Measurements from ENCODE around the gene P3H1.
"Not testable (repeated sequence)": the region's sequence is repeated elsewhere in the genome, so short reads cannot be mapped to it uniquely, and the experiment has no call there.

Gene P3H1

GRCh38 chr1:42725820-42726219, 41.0 kb downstream of the P3H1 start:
- H3K27me3 ChIP-seq (ENCODE audit: control insufficient read depth, insufficient read depth, low read length); H3K36me3 ChIP-seq (ENCODE audit: control insufficient read depth, insufficient read depth, low read length); H3K27ac ChIP-seq (ENCODE audit: low read depth, low read length); H3K9me3 ChIP-seq (ENCODE audit: control insufficient read depth, insufficient read depth, low read depth, low read length); H3K9ac ChIP-seq (ENCODE audit: low read length); H3K4me3 ChIP-seq (ENCODE audit: low read depth, low read length); H3K4me1 ChIP-seq (ENCODE audit: control insufficient read depth, insufficient read depth, low read length): not testable (repeated sequence)

DNA sequence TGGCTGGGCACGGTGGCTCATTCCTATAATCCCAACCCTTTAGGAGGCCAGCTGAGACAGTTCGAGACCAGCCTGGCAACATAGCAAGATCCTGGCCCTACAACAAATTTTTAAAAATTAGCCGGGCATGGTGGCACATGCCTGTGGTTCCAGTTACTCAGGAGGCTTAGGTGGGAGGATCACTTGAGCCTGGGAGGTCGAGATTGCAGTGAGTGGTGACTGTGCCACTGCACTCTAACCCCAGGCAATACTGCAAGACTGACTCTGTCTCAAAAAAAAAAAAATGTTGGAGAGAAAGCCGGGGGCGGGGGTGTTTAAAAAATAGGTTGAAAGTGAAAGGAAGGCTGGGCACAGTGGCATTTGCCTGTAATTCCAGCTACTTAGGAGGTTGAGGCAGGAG, 43.3 kb downstream of the P3H1 start:
- H3K9ac ChIP-seq (ENCODE audit: low read length) = no peak overlapping the region
- no peaks in the 10 kb centered on the region for H3K27me3 ChIP-seq (ENCODE audit: control insufficient read depth, insufficient read depth, low read length)
- no peak overlapping the region for H3K27ac ChIP-seq (ENCODE audit: low read depth, low read length)
- H3K36me3 ChIP-seq (ENCODE audit: control insufficient read depth, insufficient read depth, low read length) = 0 out of 2 replicates have a peak, but pooled peaks cover 4% of the 10 kb centered on the region
- no peaks in the 10 kb centered on the region for H3K4me1 ChIP-seq (ENCODE audit: control insufficient read depth, insufficient read depth, low read length)
- H3K9me3 ChIP-seq (ENCODE audit: control insufficient read depth, insufficient read depth, low read depth, low read length) = no peaks in the 10 kb centered on the region
- H3K4me3 ChIP-seq (ENCODE audit: low read depth, low read length) = no peak overlapping the region

- not testable (repeated sequence) for H3K4me1 ChIP-seq (ENCODE audit: control insufficient read depth, insufficient read depth, low read length); H3K4me3 ChIP-seq (ENCODE audit: low read depth, low read length); H3K36me3 ChIP-seq (ENCODE audit: control insufficient read depth, insufficient read depth, low read length); H3K27ac ChIP-seq (ENCODE audit: low read depth, low read length); H3K9me3 ChIP-seq (ENCODE audit: control insufficient read depth, insufficient read depth, low read depth, low read length); H3K9ac ChIP-seq (ENCODE audit: low read length); H3K27me3 ChIP-seq (ENCODE audit: control insufficient read depth, insufficient read depth, low read length)
Observed at GRCh38 chr1:42722403-42722802, 44.4 kb downstream of the P3H1 start.

- no peaks in the 10 kb centered on the region for H3K9me3 ChIP-seq (ENCODE audit: control insufficient read depth, insufficient read depth, low read depth, low read length)
- H3K9ac ChIP-seq (ENCODE audit: low read length) = no peak overlapping the region
- H3K27ac ChIP-seq (ENCODE audit: low read depth, low read length) = no peak overlapping the region
- H3K27me3 ChIP-seq (ENCODE audit: control insufficient read depth, insufficient read depth, low read length) = no peaks in the 10 kb centered on the region
- no peak overlapping the region for H3K4me3 ChIP-seq (ENCODE audit: low read depth, low read length)
- H3K36me3 ChIP-seq (ENCODE audit: control insufficient read depth, insufficient read depth, low read length) = 0 out of 2 replicates have a peak, but pooled peaks cover 4% of the 10 kb centered on the region
- no peaks in the 10 kb centered on the region for H3K4me1 ChIP-seq (ENCODE audit: control insufficient read depth, insufficient read depth, low read length)
Observed at GRCh38 chr1:42721926-42722325, 44.9 kb downstream of the P3H1 start.

DNA sequence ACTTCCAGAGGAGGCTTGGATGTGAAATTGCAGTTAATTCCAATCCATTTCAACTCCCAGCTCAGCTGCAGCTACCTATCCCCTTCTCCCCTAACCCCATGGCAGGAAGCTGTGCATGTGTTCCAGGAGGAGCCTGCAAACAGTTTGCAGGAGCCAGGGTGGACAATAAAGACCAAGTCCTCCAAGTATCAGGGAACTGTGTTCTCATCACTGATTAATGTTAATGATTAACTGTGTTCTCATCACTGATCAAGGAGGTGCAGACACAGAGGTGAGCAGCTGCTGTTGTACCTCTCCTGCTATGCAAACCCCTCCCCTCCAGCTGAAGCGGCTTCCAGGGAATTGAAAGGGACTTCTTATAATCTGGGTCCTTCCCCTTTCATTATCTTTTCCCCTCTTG, 46.0 kb downstream of the P3H1 start:
- no peak overlapping the region for H3K27ac ChIP-seq (ENCODE audit: low read depth, low read length)
- no peaks in the 10 kb centered on the region for H3K27me3 ChIP-seq (ENCODE audit: control insufficient read depth, insufficient read depth, low read length)
- H3K36me3 ChIP-seq (ENCODE audit: control insufficient read depth, insufficient read depth, low read length) = 0 out of 2 replicates have a peak, but pooled peaks cover 4% of the 10 kb centered on the region
- no peaks in the 10 kb centered on the region for H3K4me1 ChIP-seq (ENCODE audit: control insufficient read depth, insufficient read depth, low read length)
- H3K9me3 ChIP-seq (ENCODE audit: control insufficient read depth, insufficient read depth, low read depth, low read length) = no peaks in the 10 kb centered on the region
- H3K4me3 ChIP-seq (ENCODE audit: low read depth, low read length) = no peak overlapping the region
- H3K9ac ChIP-seq (ENCODE audit: low read length) = no peak overlapping the region

GRCh38 chr1:42714441-42714840, 52.4 kb downstream of the P3H1 start:
- not testable (repeated sequence) for H3K4me3 ChIP-seq (ENCODE audit: low read depth, low read length); H3K9me3 ChIP-seq (ENCODE audit: control insufficient read depth, insufficient read depth, low read depth, low read length); H3K27me3 ChIP-seq (ENCODE audit: control insufficient read depth, insufficient read depth, low read length); H3K4me1 ChIP-seq (ENCODE audit: control insufficient read depth, insufficient read depth, low read length); H3K9ac ChIP-seq (ENCODE audit: low read length); H3K27ac ChIP-seq (ENCODE audit: low read depth, low read length)
- peaks cover 20% of the 10 kb centered on the region for H3K36me3 ChIP-seq (ENCODE audit: control insufficient read depth, insufficient read depth, low read length)

- no peak overlapping the region for H3K27ac ChIP-seq (ENCODE audit: low read depth, low read length)
- H3K9ac ChIP-seq (ENCODE audit: low read length) = no peak overlapping the region
- no peaks in the 10 kb centered on the region for H3K4me1 ChIP-seq (ENCODE audit: control insufficient read depth, insufficient read depth, low read length)
- peaks cover 20% of the 10 kb centered on the region for H3K36me3 ChIP-seq (ENCODE audit: control insufficient read depth, insufficient read depth, low read length)
- no peaks in the 10 kb centered on the region for H3K27me3 ChIP-seq (ENCODE audit: control insufficient read depth, insufficient read depth, low read length)
- H3K9me3 ChIP-seq (ENCODE audit: control insufficient read depth, insufficient read depth, low read depth, low read length) = no peaks in the 10 kb centered on the region; the same call in 1 of the 2 replicates
- H3K4me3 ChIP-seq (ENCODE audit: low read depth, low read length) = no peak overlapping the region
Observed at GRCh38 chr1:42713293-42713692, 53.5 kb downstream of the P3H1 start.

- H3K27me3 ChIP-seq (ENCODE audit: control insufficient read depth, insufficient read depth, low read length); H3K4me3 ChIP-seq (ENCODE audit: low read depth, low read length); H3K9ac ChIP-seq (ENCODE audit: low read length); H3K4me1 ChIP-seq (ENCODE audit: control insufficient read depth, insufficient read depth, low read length); H3K9me3 ChIP-seq (ENCODE audit: control insufficient read depth, insufficient read depth, low read depth, low read length); H3K27ac ChIP-seq (ENCODE audit: low read depth, low read length): not testable (repeated sequence)
- peaks cover 20% of the 10 kb centered on the region for H3K36me3 ChIP-seq (ENCODE audit: control insufficient read depth, insufficient read depth, low read length)
Observed at GRCh38 chr1:42712808-42713207, 54.0 kb downstream of the P3H1 start.

GRCh38 chr1:42703888-42704464, 62.9 kb downstream of the P3H1 start:
- Histone ChIP-seq H3K27me3 (ENCODE audit: control insufficient read depth, insufficient read depth, low read length) (no peaks in the 10 kb centered on the region), H3K27ac (ENCODE audit: low read depth, low read length) (no peak overlapping the region)

GRCh38 chr1:42700006-42700405, 66.8 kb downstream of the P3H1 start:
- Histone ChIP-seq H3K9me3 (ENCODE audit: control insufficient read depth, insufficient read depth, low read depth, low read length) (no peaks in the 10 kb centered on the region), H3K9ac (ENCODE audit: low read length) (no peak overlapping the region), H3K36me3 (ENCODE audit: control insufficient read depth, insufficient read depth, low read length) (peaks cover 99% of the 10 kb centered on the region), H3K4me3 (ENCODE audit: low read depth, low read length) (no peak overlapping the region), H3K4me1 (ENCODE audit: control insufficient read depth, insufficient read depth, low read length) (no peaks in the 10 kb centered on the region), H3K27me3 (ENCODE audit: control insufficient read depth, insufficient read depth, low read length) (no peaks in the 10 kb centered on the region), H3K27ac (ENCODE audit: low read depth, low read length) (no peak overlapping the region)

More at GRCh38 chr1:42703888-42704464, 62.9 kb downstream of the P3H1 start:
- Histone ChIP-seq H3K4me3 (ENCODE audit: low read depth, low read length) (no peak overlapping the region), H3K9me3 (ENCODE audit: control insufficient read depth, insufficient read depth, low read depth, low read length) (no peaks in the 10 kb centered on the region; the same call in 1 of the 2 replicates), H3K36me3 (ENCODE audit: control insufficient read depth, insufficient read depth, low read length) (peaks cover 85% of the 10 kb centered on the region), H3K4me1 (ENCODE audit: control insufficient read depth, insufficient read depth, low read length) (no peaks in the 10 kb centered on the region), H3K9ac (ENCODE audit: low read length) (no peak overlapping the region)

- H3K27me3 ChIP-seq (ENCODE audit: control insufficient read depth, insufficient read depth, low read length) = no peaks in the 10 kb centered on the region
- H3K9ac ChIP-seq (ENCODE audit: low read length) = no peak overlapping the region
- H3K36me3 ChIP-seq (ENCODE audit: control insufficient read depth, insufficient read depth, low read length) = peaks cover 99% of the 10 kb centered on the region
- H3K4me3 ChIP-seq (ENCODE audit: low read depth, low read length) = no peak overlapping the region
- H3K9me3 ChIP-seq (ENCODE audit: control insufficient read depth, insufficient read depth, low read depth, low read length) = no peaks in the 10 kb centered on the region
- H3K27ac ChIP-seq (ENCODE audit: low read depth, low read length) = no peak overlapping the region
- H3K4me1 ChIP-seq (ENCODE audit: control insufficient read depth, insufficient read depth, low read length) = no peaks in the 10 kb centered on the region
Observed at GRCh38 chr1:42698081-42698813, 68.6 kb downstream of the P3H1 start.

All from HUES6 (cell line).